Fibroblast of the conjunctiva (primary cell): Measurements from ENCODE around the gene MAP2K4.
"Not testable (repeated sequence)": the region's sequence is repeated elsewhere in the genome, so short reads cannot be mapped to it uniquely, and the experiment has no call there.

Experiments used
- DNase-seq: peaks from one replicate; pipeline ENCODE4 v3.0.0-alpha.2; 2010; ENCODE audit warnings: low read depth

MAP2K4 gene

DNA sequence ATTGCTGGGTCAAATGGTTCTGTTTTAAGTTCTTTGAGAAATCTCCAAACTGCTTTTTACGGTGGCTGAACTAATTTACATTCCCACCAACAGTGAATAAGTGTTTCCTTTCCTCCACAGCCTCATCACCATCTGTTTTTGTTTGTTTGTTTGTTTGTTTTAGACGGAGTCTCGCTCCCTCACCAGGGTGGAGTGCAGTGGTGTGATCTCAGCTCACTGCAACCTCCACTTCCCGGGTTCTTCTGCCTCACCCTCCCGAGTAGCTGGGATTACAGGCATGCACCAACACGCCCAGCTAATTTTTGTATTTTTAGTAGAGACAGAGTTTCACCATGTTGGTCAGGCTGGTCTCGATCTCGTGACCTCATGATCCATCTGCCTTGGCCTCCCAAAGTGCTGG lies 141.5 kb downstream of the MAP2K4 start:
- not testable (repeated sequence) for DNase-seq

GRCh38 chr17:12164085-12164484 lies 143.4 kb downstream of the MAP2K4 start:
- DNase-seq: no peak

DNA sequence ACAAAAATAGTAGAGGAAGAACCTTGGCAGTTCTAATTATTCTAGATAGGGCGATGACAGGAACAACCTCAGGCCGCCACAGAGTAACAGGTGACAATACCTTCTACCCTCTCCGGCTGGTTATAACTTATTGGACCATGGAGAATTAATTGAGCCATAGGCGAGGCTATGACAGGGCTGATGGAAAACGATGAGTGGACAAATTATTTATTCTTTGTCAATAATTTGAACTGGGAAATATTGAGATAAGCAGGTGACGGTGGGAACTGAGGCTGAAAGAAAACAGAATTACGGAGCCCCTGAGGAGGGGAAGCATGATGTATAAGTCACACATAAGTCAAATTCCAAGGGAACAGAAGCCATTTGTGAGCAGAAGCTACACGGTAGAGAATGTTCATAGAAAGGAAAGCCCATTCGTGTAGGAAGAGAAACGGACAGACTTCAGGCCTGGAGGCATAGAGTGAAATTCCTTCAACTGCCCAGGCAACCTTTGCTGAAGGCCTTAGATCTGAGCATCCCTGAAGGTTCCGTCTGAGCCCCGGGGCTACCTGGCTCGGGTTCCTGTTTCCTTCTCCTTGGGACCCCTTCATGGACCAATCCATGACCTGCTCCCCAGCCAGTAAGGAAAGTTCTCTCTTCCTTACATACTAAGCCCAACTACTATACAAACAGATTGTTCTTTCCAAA lies 158.1 kb downstream of the MAP2K4 start:
- DNase-seq: no peak

- DNase-seq: peak; percentile 48
These were observed 160.1 kb downstream of the MAP2K4 start for GRCh38 chr17:12180644-12181261.

DNA sequence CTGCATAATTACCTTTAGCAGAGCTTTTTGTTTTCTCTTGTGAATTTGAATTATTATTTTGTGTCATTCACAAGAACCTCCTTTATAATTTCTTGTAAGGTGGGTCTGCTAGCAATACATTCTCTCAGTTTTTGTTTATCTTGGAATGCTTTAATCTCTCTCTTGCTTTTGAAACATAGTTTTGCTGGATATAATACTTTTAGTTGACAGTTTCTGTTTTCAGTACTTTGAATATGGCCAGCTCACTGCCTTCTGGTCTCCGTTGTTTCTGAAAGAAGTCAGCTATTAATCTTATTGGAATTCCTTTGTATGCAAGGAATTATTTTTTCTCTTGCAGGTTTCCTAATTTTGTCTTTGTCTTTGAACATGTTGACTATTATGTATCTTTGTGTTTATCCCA lies 167.0 kb downstream of the MAP2K4 start:
- DNase-seq: no peak

DNA sequence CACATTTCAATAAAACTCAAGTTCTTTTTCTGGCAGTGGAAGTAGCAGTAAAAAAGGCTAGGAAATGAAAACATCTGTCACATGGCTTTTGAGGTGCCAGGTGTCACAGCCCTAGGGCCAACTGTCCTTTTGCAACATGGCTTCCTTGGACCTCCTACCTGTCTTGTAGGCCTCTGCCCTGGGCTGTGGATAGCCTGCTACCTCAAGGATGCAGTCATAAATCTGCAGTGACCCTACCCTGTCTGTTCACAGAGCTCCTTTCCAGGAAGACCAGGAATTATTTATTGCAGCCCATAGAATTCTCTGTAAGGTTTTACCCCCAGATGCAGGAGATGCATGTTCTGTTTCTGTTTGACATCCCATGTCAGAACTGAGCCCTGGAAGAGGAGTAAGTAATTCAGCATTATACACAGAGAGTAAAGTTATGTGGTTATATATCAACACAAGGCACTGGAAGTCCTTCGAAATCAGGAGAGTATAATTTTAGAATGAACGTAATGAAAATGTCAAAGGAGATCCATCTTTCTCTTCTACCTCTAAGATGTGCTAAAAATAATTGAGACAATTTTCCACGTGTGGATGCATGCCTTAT lies 172.6 kb downstream of the MAP2K4 start:
- no peak for DNase-seq
